GM18520 (cell line): ENCODE results near the gene VWA8.

Experiments used
- ATAC-seq: cut with Tn5 transposase; IDR thresholded peaks from one replicate; pipeline ENCODE4 v1.9.1; 2021; ENCODE audit not compliant: unreplicated experiment

Gene VWA8

DNA sequence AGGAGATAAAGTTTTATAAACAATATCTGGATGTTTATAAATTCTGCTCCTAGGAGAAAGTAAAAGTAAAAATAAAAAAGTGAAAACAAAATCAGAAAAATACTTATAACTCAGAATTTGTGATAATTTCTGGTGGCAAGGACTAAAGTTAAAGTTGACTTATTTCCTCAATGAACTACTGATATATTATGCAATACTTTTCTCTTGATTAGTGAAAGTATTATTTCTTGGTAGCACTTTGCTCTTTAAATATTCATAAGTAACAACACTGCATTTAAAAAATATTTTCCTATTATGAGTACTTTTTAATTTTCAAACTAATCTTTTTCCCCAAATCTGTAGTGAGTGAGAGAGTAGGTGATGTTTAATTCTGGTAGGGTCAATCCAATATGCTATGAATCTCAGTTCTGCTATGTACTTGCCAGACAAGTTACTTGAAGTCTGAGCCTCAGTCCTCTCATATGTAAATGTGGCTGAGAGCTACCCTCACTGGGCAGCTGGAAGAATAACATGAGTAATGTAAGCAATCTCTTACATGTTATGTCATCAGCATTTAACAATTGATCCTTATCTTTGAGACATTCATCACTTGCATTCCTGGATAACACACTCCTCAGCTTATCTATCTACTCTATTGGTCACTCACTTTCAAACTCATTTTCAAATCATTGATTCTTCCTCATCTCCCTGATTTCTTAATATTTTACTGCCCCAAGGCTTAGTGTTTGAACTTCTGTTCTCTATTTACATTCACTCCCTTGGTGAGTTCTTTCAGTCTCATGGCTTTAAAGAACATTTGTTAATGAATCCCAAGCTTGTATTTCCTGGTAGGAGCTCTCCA lies 264.5 kb downstream of the VWA8 start:
- ATAC-seq = no peak

DNA sequence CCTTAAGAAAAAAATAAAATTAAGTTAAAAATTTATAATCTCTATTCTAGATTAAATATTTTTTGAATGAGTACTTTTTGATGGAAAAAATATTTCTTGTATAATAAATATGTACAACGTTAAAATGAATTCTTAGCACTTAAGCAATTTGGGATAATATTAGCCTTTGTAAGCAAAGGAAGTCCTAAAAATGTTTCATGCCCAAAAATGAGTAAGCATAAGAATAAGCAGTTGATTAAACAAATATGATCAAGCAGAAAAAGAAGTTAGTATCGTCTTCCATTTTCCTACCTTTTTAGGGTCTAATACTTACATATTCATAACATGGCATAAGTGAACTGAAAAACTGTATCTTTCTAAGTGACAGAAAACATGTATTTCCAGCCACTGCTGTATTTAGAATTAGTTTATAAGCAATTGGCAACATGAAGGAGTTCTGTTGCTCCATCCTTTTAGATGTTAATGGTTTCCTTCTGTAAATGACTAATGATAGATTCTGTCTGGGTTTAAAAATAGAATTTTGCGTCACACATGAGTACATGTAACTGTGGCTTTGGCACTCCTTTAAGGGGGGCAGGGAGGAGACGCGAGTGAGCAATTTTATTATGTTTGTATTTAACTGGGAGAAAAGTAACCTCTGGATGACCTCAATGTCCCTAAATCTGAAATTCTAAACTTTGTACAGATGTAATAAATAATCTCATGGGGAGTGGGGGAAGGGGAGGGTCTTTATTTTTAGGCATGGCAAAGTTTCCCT lies 266.2 kb downstream of the VWA8 start:
- peak; percentile 45 for ATAC-seq

DNA sequence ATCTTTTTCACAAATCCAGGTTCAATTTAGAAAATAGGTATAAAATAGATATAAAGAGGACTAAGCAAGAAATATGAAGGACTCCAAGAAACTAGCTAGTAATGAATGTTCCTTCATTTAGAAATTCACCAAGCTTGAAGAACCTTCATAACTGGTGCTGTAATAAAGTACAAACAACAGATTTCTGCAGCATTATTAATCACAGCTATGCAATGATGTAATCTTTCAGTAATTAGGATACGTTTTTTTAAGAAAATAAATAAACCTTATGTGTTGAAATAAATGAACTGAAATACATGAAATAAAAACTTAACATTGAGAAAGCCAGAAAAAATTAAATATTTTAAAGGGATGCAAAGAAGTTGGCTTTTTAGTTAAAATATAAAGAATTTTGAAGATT lies 267.5 kb downstream of the VWA8 start:
- ATAC-seq = no peak

DNA sequence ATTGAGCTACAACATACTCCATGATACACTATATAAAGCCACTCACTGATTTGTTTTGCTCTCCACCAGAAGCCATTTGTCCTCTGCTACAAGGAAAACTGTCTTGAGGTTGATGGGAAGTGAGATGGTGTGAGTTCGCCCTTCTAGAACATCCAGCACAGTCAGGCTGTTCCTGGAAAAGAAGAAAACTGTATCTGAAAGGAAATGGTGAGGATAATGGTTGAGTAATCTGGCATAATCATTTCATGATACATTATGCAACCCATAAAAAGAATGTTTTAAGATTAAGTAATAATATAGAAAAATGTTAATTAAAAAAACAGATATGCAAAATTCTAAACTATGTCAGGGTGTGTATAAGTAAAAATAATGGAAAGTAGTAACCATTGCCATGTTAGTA lies 269.6 kb downstream of the VWA8 start:
- ATAC-seq = no peak

DNA sequence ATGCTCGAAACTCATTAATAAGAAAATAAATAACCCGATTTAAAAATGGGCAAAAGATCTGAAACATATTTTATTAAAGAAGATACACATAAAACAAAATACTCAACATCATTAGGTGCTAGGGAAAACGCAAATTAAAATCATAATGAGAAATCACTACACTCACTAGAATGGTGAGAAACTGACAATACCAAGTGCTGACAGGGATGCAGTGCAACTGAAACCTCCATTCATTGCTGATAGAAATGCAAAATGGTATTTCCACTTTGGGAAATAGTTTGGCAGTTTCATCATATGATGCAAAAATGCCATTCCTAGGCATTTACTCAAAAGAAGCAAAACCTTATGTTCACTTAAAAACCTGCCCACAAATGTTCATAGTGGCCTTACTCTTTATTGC lies 278.1 kb downstream of the VWA8 start:
- ATAC-seq = no peak

DNA sequence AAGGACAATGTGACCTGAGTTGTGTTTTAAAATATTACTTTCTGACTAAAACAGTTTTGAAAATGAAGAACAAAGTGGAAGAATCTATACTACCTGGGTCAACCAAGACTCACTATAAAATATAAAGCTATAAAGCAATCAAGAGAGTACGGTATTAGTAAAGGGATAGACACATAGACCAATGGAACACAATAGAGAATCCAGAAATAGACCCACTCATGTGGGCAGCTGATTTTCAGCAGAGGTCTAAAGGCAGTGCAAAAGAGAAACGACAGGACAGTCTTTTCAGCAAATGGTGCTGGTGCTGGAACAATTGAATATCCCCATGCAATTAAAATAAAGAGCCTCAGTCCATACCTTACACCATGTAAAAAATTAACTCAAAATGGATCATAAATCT lies 278.9 kb downstream of the VWA8 start:
- ATAC-seq = no peak

DNA sequence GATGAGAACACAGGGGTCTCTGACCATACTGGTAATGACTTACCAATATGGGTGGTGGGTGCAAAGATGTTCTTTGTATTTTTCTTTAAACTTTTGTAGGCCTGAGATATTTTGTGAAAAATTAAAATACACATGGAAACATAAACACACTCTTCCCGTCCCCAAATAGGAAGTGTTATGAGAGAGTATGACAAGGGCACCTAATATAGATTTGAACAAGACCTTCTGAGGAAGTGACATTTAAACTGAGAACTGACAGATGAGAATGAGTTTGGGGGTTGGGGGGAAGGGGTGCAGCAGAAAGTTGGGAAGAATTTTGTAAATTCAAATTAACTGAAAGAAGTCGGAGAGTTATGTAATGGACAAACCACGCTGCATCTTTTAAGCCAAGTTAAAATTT lies 279.3 kb downstream of the VWA8 start:
- ATAC-seq = no peak

DNA sequence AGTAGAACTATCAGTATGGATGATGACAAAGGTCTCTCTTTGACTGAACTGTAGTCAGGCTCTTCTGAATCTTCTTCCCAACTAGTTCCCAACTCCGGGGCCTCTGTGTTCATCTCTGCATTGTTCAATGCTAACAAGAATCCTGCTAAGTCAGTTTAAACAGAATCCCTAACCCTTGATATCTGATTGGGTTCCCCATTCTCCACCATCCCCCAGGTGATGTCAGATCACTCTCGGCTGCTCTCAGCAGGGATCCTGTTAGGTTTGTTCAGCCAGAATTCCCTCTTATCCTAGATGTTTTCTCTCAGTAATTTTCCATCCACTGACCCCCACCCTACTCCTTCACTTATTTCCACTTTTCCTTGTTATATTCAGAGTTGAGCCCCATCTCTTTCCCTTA lies 280.0 kb downstream of the VWA8 start:
- ATAC-seq = no peak

DNA sequence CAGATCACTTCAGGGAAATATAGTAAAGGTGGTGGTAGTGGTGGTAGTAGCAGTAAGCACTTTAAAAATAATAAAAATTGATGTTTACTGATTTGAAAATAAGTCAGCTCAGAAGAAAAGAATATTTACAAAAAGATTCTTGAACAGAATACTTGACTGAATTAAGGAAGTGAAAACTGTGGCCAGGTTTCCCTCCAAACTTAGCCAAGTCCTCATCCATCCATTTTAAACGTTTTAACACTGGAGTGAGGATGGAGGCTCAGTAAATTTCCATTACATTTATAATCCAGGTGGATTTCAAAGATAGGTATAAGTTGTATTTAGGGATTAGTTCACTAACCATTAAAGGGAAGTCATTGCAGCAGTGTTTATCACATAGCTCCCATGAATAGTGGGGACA lies 282.1 kb downstream of the VWA8 start:
- ATAC-seq = no peak

DNA sequence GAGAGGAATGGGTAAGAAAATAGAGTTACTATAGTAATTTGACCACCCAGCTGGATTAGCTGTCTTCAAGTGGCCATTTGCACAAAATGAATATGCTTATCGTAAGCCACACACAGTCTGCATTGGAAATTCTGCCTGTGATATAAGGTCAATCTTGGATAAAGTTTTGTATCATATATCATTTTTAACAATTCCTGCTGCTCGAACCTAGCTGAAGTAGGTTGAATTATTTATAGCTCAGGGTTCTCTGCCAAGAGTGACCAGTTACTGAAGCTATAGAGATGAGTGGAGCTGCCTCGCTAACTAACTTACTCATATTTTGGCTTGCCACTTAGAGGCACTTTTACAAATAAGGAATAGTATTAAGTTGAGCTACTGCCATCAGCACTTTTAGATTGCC lies 282.7 kb downstream of the VWA8 start:
- ATAC-seq = no peak

DNA sequence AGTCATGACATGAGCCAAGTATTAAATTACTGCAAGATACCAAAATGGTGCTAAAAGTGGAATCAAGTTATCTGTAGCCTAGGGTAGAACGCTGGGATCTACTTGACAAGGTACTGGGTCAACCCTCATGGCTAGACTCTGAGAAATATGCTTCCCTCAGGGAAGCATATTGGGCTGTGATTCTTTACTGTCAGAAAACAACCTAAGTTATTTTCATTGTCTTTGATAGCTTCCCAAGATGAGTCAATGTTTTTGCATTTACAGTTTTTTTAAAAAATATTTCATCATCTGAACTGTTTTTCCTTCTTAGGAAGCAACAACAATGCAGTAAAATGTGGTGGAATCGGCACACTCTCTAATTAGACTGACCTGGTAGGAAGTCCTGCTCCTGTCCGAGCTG lies 285.6 kb downstream of the VWA8 start:
- no peak for ATAC-seq

DNA sequence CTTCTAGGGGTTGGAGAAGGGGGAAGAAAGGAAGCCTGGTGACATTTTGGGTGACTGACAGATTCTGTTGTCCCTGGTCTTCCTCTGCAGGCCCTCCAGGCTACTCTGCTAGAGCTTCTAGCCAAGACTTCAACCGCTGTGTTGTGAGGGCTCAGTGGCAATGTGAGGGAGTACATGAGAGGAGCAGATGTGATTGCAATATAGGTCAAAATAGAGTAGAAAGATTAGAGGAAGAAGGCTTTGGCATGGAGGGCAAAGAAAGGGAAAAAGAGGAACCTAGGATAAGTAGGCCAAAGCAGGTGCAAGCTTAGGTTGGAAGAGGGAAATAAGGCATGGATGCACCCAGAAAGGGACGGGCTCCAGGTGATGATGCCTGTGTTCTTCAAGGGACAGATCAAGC lies 286.7 kb downstream of the VWA8 start:
- no peak for ATAC-seq

DNA sequence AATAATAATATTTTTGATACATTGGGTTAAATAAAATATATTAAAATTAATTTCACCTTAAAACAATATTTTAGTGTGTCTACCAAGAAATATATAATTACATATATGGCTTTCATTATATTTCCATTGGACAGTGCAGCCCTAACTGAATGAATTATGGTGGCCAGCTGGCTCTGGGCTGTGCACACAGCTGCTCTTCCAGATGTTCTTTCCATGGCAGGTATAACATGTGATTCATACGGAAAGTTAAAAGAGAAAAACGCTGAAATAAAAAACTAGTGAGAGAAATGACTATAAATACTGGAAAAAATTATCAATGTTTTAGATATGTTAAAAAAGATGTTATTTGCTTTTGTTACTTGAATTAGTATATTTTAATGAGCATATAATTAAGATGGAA lies 287.3 kb downstream of the VWA8 start:
- ATAC-seq = no peak

DNA sequence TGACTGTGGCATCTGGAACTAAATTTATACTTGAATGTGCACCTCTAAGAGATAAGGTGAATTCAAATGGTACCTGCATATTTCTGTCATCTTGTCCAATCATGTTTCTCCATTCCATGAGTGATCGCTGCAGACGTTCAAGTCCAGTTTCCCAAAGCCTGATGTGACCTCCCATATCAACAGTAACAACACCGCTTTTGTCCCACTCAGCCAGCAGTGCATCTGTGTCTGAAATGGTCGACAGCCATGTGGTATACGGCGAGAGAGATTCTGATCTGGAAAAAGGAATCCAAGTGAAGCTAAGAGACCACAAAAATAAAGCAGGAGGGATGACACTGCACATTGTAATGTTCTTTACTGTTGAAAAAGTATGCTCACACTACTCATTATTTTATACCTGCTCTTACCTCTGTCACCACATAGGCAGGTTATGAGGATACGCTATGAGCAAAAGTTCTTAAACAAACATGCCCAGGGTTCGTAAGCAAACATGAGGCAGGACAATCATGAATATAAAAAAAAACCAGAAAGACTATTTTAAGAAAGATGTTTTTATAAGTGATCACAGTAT lies 290.0 kb downstream of the VWA8 start:
- no peak for ATAC-seq

DNA sequence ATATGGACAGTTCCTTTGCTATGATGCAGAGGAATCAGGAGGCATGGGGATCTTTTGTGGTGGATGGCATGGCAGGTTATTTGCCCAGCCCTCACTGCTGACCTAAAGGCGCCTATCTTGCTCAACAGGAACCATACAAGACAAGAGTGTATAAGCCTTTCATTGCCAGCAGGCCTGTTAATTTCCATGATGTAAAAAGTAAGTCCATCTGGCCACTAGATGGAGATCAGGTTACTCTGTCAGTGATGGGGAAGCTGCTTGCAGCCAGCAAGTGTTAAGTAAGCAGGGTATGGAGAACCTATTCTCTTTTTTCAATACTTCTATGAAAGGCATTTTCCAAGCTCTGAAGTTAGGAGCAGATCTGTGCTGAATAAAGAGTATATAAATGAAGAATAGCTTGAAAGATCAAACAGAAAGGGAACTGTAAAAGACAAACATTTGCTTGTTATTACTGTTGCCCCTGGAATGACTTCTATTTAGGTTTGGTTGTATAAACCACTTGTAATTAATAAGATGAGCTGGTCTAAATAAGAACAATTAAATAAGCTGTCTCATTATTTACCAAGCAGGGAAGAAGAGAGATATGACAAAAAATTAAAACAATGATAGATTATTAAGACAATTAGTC lies 292.7 kb downstream of the VWA8 start:
- peak; percentile 93 for ATAC-seq

DNA sequence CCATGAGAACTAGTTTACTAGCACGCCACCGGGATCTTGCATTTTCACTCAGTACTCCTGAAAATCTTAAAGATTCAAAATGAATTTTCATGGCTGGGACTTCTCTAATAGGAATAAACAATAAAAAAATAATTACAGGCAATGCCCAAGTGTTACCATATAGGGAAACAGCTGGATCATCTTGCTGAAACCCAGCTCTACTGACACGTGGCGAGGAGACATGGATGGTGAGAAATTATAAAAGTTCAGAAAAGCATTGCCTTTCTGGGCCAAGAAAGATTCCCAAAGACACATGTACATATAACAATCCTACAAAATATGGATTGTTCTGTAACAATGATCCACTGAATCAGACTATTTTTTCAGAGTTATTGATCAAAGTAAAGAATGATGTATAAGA lies 294.3 kb downstream of the VWA8 start:
- no peak for ATAC-seq

DNA sequence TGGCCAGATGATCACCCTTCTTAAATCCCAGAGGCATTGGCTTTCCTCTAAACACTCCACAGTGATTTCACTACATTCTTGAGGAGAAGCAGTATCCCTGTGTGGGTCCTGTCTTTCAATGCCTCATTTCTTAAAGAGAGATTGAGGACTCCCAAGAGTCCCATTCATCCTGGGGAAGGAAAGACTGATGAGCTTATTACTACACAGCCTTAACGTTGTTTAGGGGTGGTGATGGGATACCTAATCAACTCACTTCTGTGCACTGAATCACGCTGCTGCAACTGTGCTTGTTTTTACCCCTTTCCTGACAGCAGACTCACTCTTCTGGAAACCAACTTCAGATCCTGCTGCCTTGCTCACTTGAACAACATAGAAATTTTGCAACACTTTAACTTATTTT lies 300.5 kb downstream of the VWA8 start:
- no peak for ATAC-seq

DNA sequence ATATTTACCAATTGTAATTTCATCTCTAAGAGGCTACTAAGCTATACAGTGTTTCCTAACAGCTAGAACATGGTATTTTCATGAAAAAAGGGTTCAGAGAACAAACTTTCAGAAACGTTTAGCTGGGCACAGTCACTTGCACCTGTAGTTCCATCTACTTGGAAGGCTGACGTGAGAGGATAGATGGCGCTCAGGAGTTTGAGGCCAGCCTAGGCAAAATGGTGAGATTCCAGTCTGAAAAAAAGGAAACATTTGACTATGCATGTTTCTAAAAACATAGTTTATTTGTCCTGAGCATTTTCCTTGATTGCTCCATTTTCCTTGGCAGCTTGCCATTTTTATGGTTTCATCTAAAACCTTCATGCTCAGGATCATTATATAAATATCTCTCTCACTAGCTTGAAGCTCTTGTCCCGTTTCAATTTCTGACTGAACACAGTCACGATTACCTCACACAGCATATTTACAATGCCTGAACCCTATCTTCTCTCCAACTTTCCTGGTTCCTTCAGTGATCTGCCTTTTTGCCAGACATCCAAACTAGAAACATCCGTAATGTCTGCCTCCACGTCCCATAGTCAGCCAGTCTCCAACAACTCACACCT lies 302.8 kb downstream of the VWA8 start:
- no peak for ATAC-seq

DNA sequence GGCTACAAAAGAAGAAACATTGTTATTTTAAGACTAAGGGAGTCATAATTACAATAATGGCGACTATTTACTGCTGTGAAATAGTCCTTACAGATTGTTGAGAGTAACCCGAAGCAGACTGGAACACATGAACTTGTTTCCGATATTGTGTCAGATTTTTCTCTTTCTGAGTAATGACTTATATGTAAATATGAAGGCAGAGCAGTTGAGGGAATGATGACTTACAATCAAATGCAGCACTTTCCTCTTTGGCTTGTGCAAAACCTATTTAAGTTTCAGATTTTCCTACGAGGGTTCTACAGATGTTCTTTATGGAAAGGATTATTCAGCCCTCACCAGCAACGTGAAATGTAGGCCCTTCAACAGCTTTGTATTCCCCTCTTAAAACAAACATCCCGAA lies 304.9 kb downstream of the VWA8 start:
- ATAC-seq = no peak

DNA sequence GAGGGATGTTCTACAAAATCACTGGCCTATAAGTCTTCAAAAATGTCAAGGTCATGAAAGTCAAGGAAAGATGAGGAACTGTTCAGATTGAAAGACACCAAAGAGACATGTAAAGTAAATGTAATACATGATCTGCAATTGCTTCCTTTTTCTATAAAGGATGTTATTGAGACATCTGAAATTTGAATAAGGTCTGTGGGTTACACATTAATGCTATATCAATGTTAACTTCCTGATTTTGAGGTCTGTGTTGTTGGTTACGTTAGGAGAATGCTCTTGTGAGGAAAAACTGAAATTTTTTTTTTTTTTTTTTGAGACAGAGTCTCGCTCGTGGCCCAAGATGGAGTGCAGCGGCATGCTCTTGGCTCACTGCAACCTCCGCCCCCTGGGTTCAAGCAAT lies 306.1 kb downstream of the VWA8 start:
- ATAC-seq = no peak

DNA sequence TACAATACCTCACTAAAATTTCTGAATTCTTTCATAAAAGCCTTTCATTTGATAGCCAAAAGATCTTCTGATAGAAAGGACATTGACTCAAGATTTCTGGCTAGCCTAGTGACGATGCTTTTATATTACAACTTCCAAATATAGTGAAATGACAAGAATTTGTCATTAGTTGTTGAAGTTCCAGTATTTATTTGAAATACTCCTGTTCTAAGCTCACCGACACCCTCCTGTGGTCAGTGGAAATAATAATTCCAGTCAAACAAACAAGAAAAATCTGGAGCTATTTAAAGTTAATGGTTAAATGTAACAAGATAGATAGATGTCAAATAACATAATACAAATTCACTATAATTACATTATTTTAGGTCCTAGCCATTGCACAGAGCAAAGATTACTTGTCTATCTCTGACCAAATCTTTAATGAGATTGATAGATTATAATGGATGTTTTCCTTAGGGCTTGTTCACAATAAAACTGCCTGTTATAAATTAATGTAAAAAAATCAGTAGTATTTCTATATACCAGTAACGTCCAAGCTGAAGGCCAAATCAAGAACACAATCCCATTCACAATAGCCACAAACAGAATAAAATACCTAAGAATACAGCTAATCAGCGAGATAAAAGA lies 308.1 kb downstream of the VWA8 start:
- ATAC-seq = no peak
